GM12865 (cell line): ENCODE results near the gene ATG4B.

Experiments
- DNase-seq: peaks from one replicate; pipeline ENCODE4 v3.0.0; 2010; ENCODE audit warnings: low read depth
- H3K4me3 ChIP-seq: 2 replicates; pipeline ENCODE4 v1.5.1; 2011; ENCODE audit warnings: mild to moderate bottlenecking, low read depth, low read length, control low read depth
- CTCF ChIP-seq: IDR thresholded peaks from 2 replicates; pipeline ENCODE4 v1.5.1; 2011; ENCODE audit warnings: low read length, control low read depth, low read depth, inconsistent platforms; ENCODE audit not compliant: insufficient read depth; ENCODE audit errors: missing control alignments

The ATG4B gene

GRCh38 chr2:241615041-241615440, 22.5 kb upstream of the ATG4B start:
- no peak for TF ChIP-seq CTCF
- no peak overlapping the region for H3K4me3 ChIP-seq
- no peak for DNase-seq

GRCh38 chr2:241615522-241616052, 21.9 kb upstream of the ATG4B start:
- H3K4me3 ChIP-seq, result no peak overlapping the region
- TF ChIP-seq CTCF, result no peak
- DNase-seq, result no peak

- no peak for TF ChIP-seq CTCF
- peak overlapping the region; percentile 53 for H3K4me3 ChIP-seq
- DNase-seq, result no peak
These were observed 21.0 kb upstream of the ATG4B start for GRCh38 chr2:241616168-241617125.

- peak; percentile 77 for DNase-seq
- no peak for TF ChIP-seq CTCF
- H3K4me3 ChIP-seq, result peak overlapping the region; percentile 53
These were observed 19.9 kb upstream of the ATG4B start for GRCh38 chr2:241617431-241618154.

GRCh38 chr2:241618296-241618805, 19.1 kb upstream of the ATG4B start:
- DNase-seq, result peak; percentile 50
- peak overlapping the region; percentile 53 for H3K4me3 ChIP-seq
- no peak for TF ChIP-seq CTCF

GRCh38 chr2:241618829-241619228, 18.7 kb upstream of the ATG4B start:
- no peak for TF ChIP-seq CTCF
- H3K4me3 ChIP-seq, result no peak overlapping the region
- DNase-seq, result no peak
